B cell (primary cell): Measurements from ENCODE around the gene PPP2R5E. TPM values are rescaled to one million over a fixed set of nuclear protein-coding genes. Genes with fewer than 3 reads are reported as not detected.

ENCODE experiments used
- ATAC-seq: fragments of 200-7000 bp; cut with Tn5 transposase; one replicate; pipeline ENCODE4 v1.10.0; 2021; ENCODE audit warnings: low read depth, mild to moderate bottlenecking, moderate number of reproducible peaks, moderate library complexity
- CTCF ChIA-PET: fragments of 350-600 bp; sonication (Branson Sonifier 250); formaldehyde crosslinking; loops from one replicate; lab custom pipeline; 2021; ENCODE audit warnings: antibody characterized with exemption, inconsistent platforms; lab: Charles Lee
- POLR2A ChIA-PET: fragments of 350-600 bp; sonication (Branson Sonifier 250); formaldehyde crosslinking; loops from one replicate; lab custom pipeline; 2021; ENCODE audit warnings: antibody characterized with exemption; lab: Charles Lee
- DNase-seq: peaks from one replicate; pipeline ENCODE4 v3.0.0; 2013
- H2AFZ ChIP-seq: 2 replicates; pipeline ENCODE4 v1.6.1; 2012; ENCODE audit warnings: mild to moderate bottlenecking, low read depth, low read length; ENCODE audit not compliant: insufficient read depth, poor library complexity, severe bottlenecking
- H3K27ac ChIP-seq, 2 donors: 1 replicate in 1 of 2; 2 replicates in 1 of 2; pipeline ENCODE4 v1.5.1; 2012 to 2013; ENCODE audit warnings: low read length in 2 of 2, mild to moderate bottlenecking in 2 of 2, moderate library complexity in 1 of 2
- H3K27me3 ChIP-seq, 4 experiments: fragments of 200-600 bp in 1 of 4; sonication (generic) in 1 of 4; replicated peaks in 1 of 4; 1 replicate in 2 of 4; 2 replicates in 2 of 4; pipeline versions ENCODE4 v1.6.1 to v1.7.0; 2013 to 2016; ENCODE audit warnings: low read length in 3 of 4, mild to moderate bottlenecking in 2 of 4, mixed read lengths in 1 of 4, moderate library complexity in 1 of 4; ENCODE audit not compliant: insufficient read depth in 4 of 4, control insufficient read depth in 3 of 4; ENCODE audit errors: control extremely low read depth in 1 of 4
- H3K36me3 ChIP-seq, 2 experiments: replicated peaks in 1 of 2; 1 replicate in 1 of 2; 2 replicates in 1 of 2; pipeline versions ENCODE4 v1.6.1 to v1.7.1; 2013; ENCODE audit warnings: low read length in 1 of 2; ENCODE audit not compliant: insufficient read depth in 2 of 2, control insufficient read depth in 1 of 2; ENCODE audit errors: control extremely low read depth in 1 of 2, extremely low read depth in 1 of 2
- H3K4me1 ChIP-seq, 2 donors: fragments of 200-600 bp in 1 of 2; sonication (generic) in 1 of 2; 1 replicate in 1 of 2; 2 replicates in 1 of 2; pipeline versions ENCODE4 v1.5.1 to v1.6.1; 2013 to 2017; ENCODE audit warnings: low read length in 2 of 2; ENCODE audit not compliant: control insufficient read depth in 2 of 2, insufficient read depth in 2 of 2
- H3K4me2 ChIP-seq: replicated peaks from 2 replicates; pipeline ENCODE3; 2012; ENCODE audit warnings: mild to moderate bottlenecking, low read depth, low read length; ENCODE audit not compliant: poor library complexity, severe bottlenecking
- H3K4me3 ChIP-seq, 5 experiments: fragments of 200-600 bp in 1 of 5; sonication (generic) in 1 of 5; 1 replicate in 3 of 5; 2 replicates in 2 of 5; pipeline versions ENCODE4 v1.5.1 to v1.7.0; 2011 to 2016; ENCODE audit warnings: low read length in 4 of 5, mild to moderate bottlenecking in 4 of 5, low read depth in 2 of 5, control low read depth in 1 of 5, moderate library complexity in 1 of 5; ENCODE audit not compliant: insufficient read depth in 1 of 5; ENCODE audit errors: control extremely low read depth in 1 of 5, extremely low read depth in 1 of 5
- H3K79me2 ChIP-seq: fragments of 200-600 bp; sonication (generic); one replicate; pipeline ENCODE4 v1.6.0; 2016; ENCODE audit warnings: low read length; ENCODE audit not compliant: control insufficient read depth, insufficient read depth
- H3K9ac ChIP-seq: fragments of 200-600 bp; sonication (generic); 2 replicates; pipeline ENCODE4 v1.6.1; 2017; ENCODE audit warnings: mild to moderate bottlenecking, low read length, moderate library complexity
- H3K9me3 ChIP-seq, 3 donors: one replicate each; pipeline versions ENCODE4 v1.6.1 to v1.7.1; 2013; ENCODE audit warnings: low read length in 2 of 3; ENCODE audit not compliant: control insufficient read depth in 2 of 3, insufficient read depth in 1 of 3; ENCODE audit errors: control extremely low read depth in 1 of 3
- H4K20me1 ChIP-seq: 2 replicates; pipeline ENCODE4 v1.6.0; 2012; ENCODE audit warnings: mild to moderate bottlenecking, low read length; ENCODE audit not compliant: insufficient read depth, control insufficient read depth, poor library complexity, severe bottlenecking
- H3K27ac Mint-ChIP-seq: one replicate; pipeline ENCODE4 v1.8.0; 2021; ENCODE audit warnings: mixed read lengths
- H3K27me3 Mint-ChIP-seq: one replicate; pipeline ENCODE4 v1.8.0; 2021; ENCODE audit warnings: mixed read lengths
- H3K4me1 Mint-ChIP-seq: one replicate; pipeline ENCODE4 v1.8.0; 2021; ENCODE audit warnings: mixed read lengths
- H3K4me3 Mint-ChIP-seq: one replicate; pipeline ENCODE4 v1.8.0; 2021; ENCODE audit warnings: mixed read lengths
- H3K9me3 Mint-ChIP-seq: one replicate; pipeline ENCODE4 v1.8.0; 2022; ENCODE audit warnings: mixed read lengths; ENCODE audit not compliant: insufficient read depth
- CTCF ChIP-seq: fragments of 200-600 bp; IDR thresholded peaks from one replicate; pipeline ENCODE4 v1.8.0; 2022; ENCODE audit warnings: antibody characterized with exemption, mild to moderate bottlenecking
- EZH2 ChIP-seq: IDR thresholded peaks from 2 replicates; pipeline ENCODE4 v1.6.1; 2012; ENCODE audit warnings: borderline replicate concordance, low read depth, mild to moderate bottlenecking, moderate library complexity, low read length; ENCODE audit not compliant: insufficient read depth, poor library complexity, severe bottlenecking
- WGBS: methylation state at CpG from one replicate; pipeline ENCODE4 v1.1.5; 2013; ENCODE audit warnings: missing lambda C conversion rate; ENCODE audit not compliant: insufficient coverage; 5-methylcytosine and 5-hydroxymethylcytosine counted together
- intact Hi-C: fragments of 100-400 bp; cut with micrococcal nuclease; formaldehyde crosslinking; loops from one replicate; pipeline ENCODE4 v1.10.0; 2022
- polyA plus RNA-seq: library from polyadenylated mRNA; depleted of rRNA; stranded (reverse); fragments of >200 nt; gene quantifications from 2 replicates; pipeline ENCODE4 v1.2.3, GENCODE V29; 2012
- total RNA-seq, 2 donors: library from RNA; stranded (reverse); fragments of 120-200 nt in 1 of 2; gene quantifications; 1 replicate in 1 of 2; 2 replicates in 1 of 2; pipeline versions ENCODE4 v1.2.3 to v1.2.4, GENCODE V29; 2013 to 2022

Gene PPP2R5E
- total and polyA plus RNA-seq, 2 donors (not counting 1 experiment from before 2014, with no cell fraction given) = 6.3 to 40.6 TPM

- no peaks in the 10 kb centered on the region for H3K79me2 ChIP-seq
- H3K4me3 ChIP-seq = no peak overlapping the region
- Mint-ChIP-seq H3K4me1 (no peaks in the 10 kb centered on the region), H3K27me3 (peaks cover 21% of the 10 kb centered on the region), H3K4me3 (no peak overlapping the region), H3K9me3 (no peaks in the 10 kb centered on the region), H3K27ac (no peak overlapping the region)
- no peak overlapping the region for H3K9ac ChIP-seq
- intact Hi-C loops = no loop called here
- H4K20me1 ChIP-seq = no peaks in the 10 kb centered on the region
- no peak overlapping the region for H2AFZ ChIP-seq
- no peak overlapping the region for H3K27ac ChIP-seq
- H3K27me3 ChIP-seq = peaks cover 0 to 2% (median 0%) of the 10 kb centered on the region in 4 experiments
- WGBS = no CpG with 5 or more reads among the region's 3 CpGs
- no peaks in the 10 kb centered on the region for H3K36me3 ChIP-seq
- H3K4me1 ChIP-seq = no peaks in the 10 kb centered on the region
- ATAC-seq (no peak), DNase-seq (no peak)
- ChIA-PET POLR2A (no interaction called here), CTCF (no interaction called here)
- no peak for TF ChIP-seq CTCF
- TF ChIP-seq EZH2 = no peak
- H3K4me2 ChIP-seq = no peak overlapping the region
- peaks cover 0 to 9% (median 0%) of the 10 kb centered on the region in 3 donors for H3K9me3 ChIP-seq
These were observed 19.2 kb upstream of the PPP2R5E start for GRCh38 chr14:63562405-63562804.

- POLR2A ChIA-PET = no interaction called here
- Mint-ChIP-seq H3K4me1 (no peaks in the 10 kb centered on the region), H3K27ac (no peak overlapping the region), H3K27me3 (peaks cover 9% of the 10 kb centered on the region), H3K9me3 (no peaks in the 10 kb centered on the region), H3K4me3 (no peak overlapping the region)
- ATAC-seq (no peak), DNase-seq (no peak)
- Histone ChIP-seq H3K36me3 (no peaks in the 10 kb centered on the region), H4K20me1 (no peaks in the 10 kb centered on the region), H3K79me2 (no peaks in the 10 kb centered on the region), H3K4me3 (no peak overlapping the region), H3K4me1 (no peaks in the 10 kb centered on the region), H2AFZ (no peak overlapping the region), H3K27ac (no peak overlapping the region), H3K4me2 (no peak overlapping the region), H3K9me3 (peaks cover 0 to 8% (median 0%) of the 10 kb centered on the region in 3 donors), H3K9ac (no peak overlapping the region), H3K27me3 (no peaks in the 10 kb centered on the region)
- CTCF ChIA-PET = no interaction called here
- 97% methylated on average over 3 of the region's 7 CpGs for WGBS
- intact Hi-C loops = no loop called here
- no peak for TF ChIP-seq EZH2
- TF ChIP-seq CTCF = no peak
These were observed 12.4 kb upstream of the PPP2R5E start for GRCh38 chr14:63555572-63555971.
